ENCODE measurements around the gene IFNA13. TPM values are rescaled to one million over a fixed set of nuclear protein-coding genes. Genes with fewer than 3 reads are reported as not detected.

The IFNA13 gene
- total and polyA plus RNA-seq, 2 of the 13 experiments (the other 11 are each of a cell fraction or from before 2014, with no cell fraction given): not detected

DNA sequence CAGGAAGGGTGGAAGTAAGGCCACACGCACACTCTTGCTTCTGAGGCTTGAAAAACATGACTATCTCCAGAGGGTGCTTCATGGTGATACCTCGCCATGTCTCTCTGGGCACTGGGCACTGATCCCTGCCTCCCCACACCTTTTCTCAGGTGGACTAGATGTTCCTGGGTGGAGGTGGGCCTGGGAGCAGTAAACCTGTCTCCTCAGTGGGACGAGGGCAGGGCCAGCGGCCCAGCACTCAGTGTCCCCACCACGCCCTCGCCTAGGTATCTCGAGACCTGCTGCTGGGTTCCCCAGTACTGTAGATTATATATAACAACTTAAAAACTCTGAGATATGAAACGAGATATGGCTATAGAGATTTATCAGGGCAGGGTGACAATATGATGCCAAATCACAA is 5.6 kb downstream of the IFNA13 start (continued):
- TF ChIP-seq ZSCAN21 (CRISPR knock-in tag; IDR thresholded peaks at IDR 0.05; ENCODE audit: borderline replicate concordance) (no peak), SCMH1 (CRISPR knock-in tag; IDR thresholded peaks at IDR 0.05; ENCODE audit: borderline replicate concordance) (no peak), SIN3B (IDR thresholded peaks at IDR 0.05; ENCODE audit: low read length) (no peak)
- TF ChIP-seq, protein P1, sequence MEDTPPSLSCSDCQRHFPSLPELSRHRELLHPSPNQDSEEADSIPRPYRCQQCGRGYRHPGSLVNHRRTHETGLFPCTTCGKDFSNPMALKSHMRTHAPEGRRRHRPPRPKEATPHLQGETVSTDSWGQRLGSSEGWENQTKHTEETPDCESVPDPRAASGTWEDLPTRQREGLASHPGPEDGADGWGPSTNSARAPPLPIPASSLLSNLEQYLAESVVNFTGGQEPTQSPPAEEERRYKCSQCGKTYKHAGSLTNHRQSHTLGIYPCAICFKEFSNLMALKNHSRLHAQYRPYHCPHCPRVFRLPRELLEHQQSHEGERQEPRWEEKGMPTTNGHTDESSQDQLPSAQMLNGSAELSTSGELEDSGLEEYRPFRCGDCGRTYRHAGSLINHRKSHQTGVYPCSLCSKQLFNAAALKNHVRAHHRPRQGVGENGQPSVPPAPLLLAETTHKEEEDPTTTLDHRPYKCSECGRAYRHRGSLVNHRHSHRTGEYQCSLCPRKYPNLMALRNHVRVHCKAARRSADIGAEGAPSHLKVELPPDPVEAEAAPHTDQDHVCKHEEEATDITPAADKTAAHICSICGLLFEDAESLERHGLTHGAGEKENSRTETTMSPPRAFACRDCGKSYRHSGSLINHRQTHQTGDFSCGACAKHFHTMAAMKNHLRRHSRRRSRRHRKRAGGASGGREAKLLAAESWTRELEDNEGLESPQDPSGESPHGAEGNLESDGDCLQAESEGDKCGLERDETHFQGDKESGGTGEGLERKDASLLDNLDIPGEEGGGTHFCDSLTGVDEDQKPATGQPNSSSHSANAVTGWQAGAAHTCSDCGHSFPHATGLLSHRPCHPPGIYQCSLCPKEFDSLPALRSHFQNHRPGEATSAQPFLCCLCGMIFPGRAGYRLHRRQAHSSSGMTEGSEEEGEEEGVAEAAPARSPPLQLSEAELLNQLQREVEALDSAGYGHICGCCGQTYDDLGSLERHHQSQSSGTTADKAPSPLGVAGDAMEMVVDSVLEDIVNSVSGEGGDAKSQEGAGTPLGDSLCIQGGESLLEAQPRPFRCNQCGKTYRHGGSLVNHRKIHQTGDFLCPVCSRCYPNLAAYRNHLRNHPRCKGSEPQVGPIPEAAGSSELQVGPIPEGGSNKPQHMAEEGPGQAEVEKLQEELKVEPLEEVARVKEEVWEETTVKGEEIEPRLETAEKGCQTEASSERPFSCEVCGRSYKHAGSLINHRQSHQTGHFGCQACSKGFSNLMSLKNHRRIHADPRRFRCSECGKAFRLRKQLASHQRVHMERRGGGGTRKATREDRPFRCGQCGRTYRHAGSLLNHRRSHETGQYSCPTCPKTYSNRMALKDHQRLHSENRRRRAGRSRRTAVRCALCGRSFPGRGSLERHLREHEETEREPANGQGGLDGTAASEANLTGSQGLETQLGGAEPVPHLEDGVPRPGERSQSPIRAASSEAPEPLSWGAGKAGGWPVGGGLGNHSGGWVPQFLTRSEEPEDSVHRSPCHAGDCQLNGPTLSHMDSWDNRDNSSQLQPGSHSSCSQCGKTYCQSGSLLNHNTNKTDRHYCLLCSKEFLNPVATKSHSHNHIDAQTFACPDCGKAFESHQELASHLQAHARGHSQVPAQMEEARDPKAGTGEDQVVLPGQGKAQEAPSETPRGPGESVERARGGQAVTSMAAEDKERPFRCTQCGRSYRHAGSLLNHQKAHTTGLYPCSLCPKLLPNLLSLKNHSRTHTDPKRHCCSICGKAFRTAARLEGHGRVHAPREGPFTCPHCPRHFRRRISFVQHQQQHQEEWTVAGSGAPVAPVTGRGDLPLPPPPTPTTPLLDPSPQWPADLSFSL (CRISPR knock-in tag; IDR thresholded peaks at IDR 0.05): no peak

DNA sequence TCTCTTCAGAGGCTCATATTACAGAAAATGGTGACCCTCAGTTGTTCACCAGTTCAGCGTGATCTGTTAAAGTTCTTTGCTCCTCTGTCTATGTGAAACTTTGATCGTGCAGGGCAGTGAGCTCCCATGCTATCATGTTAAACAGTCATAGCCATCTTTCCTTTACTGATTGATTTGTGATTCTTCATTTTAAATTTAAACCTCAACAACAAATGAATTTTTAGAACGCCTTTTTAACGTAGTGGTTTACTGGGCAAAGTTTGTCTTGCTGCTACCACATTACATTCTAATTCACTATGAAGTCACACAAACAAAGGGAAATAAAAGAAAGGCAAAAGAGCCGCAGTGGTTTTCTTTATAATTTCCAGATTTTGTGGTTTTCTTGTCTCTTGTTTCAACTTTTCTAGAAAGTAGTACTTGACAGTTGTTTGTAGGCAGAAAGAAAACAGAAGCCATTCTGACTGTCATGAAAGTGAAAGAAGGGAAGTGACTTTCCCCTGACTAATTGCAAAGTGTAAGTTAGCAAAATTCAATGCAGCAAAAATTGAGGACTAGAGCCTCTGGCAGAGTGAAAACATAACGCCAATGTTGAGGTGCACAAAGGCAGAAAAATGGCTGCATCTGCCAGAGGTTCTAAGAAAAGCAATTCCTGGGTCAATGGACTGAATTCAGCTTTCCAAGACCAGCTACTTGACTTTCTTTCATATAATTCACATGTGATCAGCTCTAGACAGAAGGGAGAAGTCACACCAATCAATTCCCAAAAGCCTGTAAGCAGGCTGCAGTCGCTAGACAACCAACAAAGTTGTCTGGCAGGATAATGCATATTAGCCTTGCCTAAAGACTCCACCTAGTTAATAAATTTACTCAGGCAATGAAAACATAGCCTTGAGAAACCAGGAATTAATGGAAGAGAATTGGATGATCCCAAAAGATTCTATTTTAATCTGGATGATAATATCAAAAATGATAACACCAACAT is 10.1 kb downstream of the IFNA13 start:
- CTCF ChIA-PET (ENCODE audit: low intra/inter-chr PET ratio, low total read pairs): no interaction called here
- TF ChIP-seq ZEB1 (IDR thresholded peaks at IDR 0.05; ENCODE audit: insufficient replicate concordance, low read depth): no peak

More for the DNA sequence above, 10.1 kb downstream of the IFNA13 start:
- Histone ChIP-seq H3K27me3 (ENCODE audit: control insufficient read depth in 1 of 2, insufficient read depth in 2 of 2, low read length in 2 of 2) (no peaks in the 10 kb centered on the region), H3K79me2 (ENCODE audit: insufficient read depth, low read length) (no peaks in the 10 kb centered on the region), H3K9me3 (ENCODE audit: low read length) (no peaks in the 10 kb centered on the region), H3K4me1 (ENCODE audit: insufficient read depth, low read length) (no peaks in the 10 kb centered on the region), H2AFZ (ENCODE audit: low read length) (no peak overlapping the region), H3K4me3 (replicated peaks in 1 of 3; ENCODE audit: insufficient read depth in 1 of 3, low read depth in 2 of 3, low read length in 3 of 3) (no peak overlapping the region), H3K9ac (ENCODE audit: insufficient read depth, low read depth, low read length) (no peak overlapping the region), H3K4me2 (ENCODE audit: low read depth, low read length) (no peak overlapping the region), H3K27ac (ENCODE audit: extremely low read length, insufficient read depth, low read length) (no peak overlapping the region), H3K36me3 (replicated peaks in 1 of 2; ENCODE audit: control insufficient read depth in 1 of 2, insufficient read depth in 2 of 2, low read length in 2 of 2) (no peaks in the 10 kb centered on the region), H4K20me1 (ENCODE audit: insufficient read depth, low read length) (no peaks in the 10 kb centered on the region)
- no peak for FAIRE-seq
- 9% methylated on average over 7 of the region's 7 CpGs for WGBS (ENCODE audit: low lambda C conversion rate)
- no peak for DNase-seq (ENCODE audit: low spot score)
- in situ Hi-C loops (cut with HindIII; ENCODE audit: extremely low pct_ligation_motif_present, low pct_unique_long_range_greater_than_20kb) (no loop called here), intact Hi-C loops (cut with micrococcal nuclease; ENCODE audit: unreplicated experiment) (no loop called here)
- no TSS peak for BruUV-seq (replicated peaks)
- no peak for ATAC-seq
- POLR2A ChIA-PET: no interaction called here
